HCT116 (cell line): ENCODE data around the gene INO80.

Experiments used
- EGR1 ChIP-seq: IDR thresholded peaks from 2 replicates; pipeline ENCODE4 v1.6.1; 2012; ENCODE audit warnings: low read depth
- EZH2 ChIP-seq: fragments of 200-600 bp; sonication (generic); IDR thresholded peaks from 2 replicates; pipeline ENCODE4 v1.6.1; 2017; ENCODE audit warnings: antibody characterized with exemption, mixed run types
- EZH2phosphoT487 ChIP-seq: fragments of 200-600 bp; IDR thresholded peaks from 2 replicates; pipeline ENCODE4 v1.6.1; 2018; ENCODE audit warnings: antibody characterized with exemption, borderline replicate concordance
- POLR2A ChIP-seq: IDR thresholded peaks from 2 replicates; pipeline ENCODE4 v1.7.0; 2011; ENCODE audit warnings: borderline replicate concordance; ENCODE audit not compliant: insufficient read depth, insufficient read length; ENCODE audit errors: extremely low read depth
- POLR2AphosphoS5 ChIP-seq: IDR thresholded peaks from 2 replicates; pipeline ENCODE4 v1.6.1; 2011; ENCODE audit warnings: mild to moderate bottlenecking, low read depth, low read length, moderate library complexity
- RAD21 ChIP-seq: IDR thresholded peaks from 2 replicates; pipeline ENCODE4 v1.6.1; 2012; ENCODE audit warnings: low read depth, mild to moderate bottlenecking
- SIN3A ChIP-seq: IDR thresholded peaks from 2 replicates; pipeline ENCODE4 v1.6.1; 2012; ENCODE audit warnings: low read depth
- SP1 ChIP-seq: IDR thresholded peaks from 2 replicates; pipeline ENCODE4 v1.6.1; 2012; ENCODE audit warnings: low read depth
- YY1 ChIP-seq: IDR thresholded peaks from 2 replicates; pipeline ENCODE4 v1.6.1; 2011; ENCODE audit warnings: low read length, low read depth, moderate library complexity, mild to moderate bottlenecking; ENCODE audit not compliant: insufficient replicate concordance; ENCODE audit errors: extremely low read depth
- ZFX ChIP-seq: fragments of 450-650 bp; IDR thresholded peaks from 2 replicates; pipeline ENCODE4 v1.6.1; 2017
- TF ChIP-seq, protein P1 (sequence below), 3 experiments: fragments of 200-600 bp in 1 of 3; sonication (generic) in 1 of 3; IDR thresholded peaks in 2 of 3; conservative IDR thresholded peaks in 1 of 3; 2 replicates each; pipeline ENCODE4 v1.5.1; 2012 to 2017; ENCODE audit warnings: low read depth in 2 of 3, low read length in 2 of 3, antibody characterized with exemption in 1 of 3, borderline replicate concordance in 1 of 3, control low read depth in 1 of 3, mild to moderate bottlenecking in 1 of 3, mixed read lengths in 1 of 3, mixed run types in 1 of 3, moderate library complexity in 1 of 3; ENCODE audit not compliant: insufficient read depth in 1 of 3
- TF ChIP-seq, protein P2 (sequence below): IDR thresholded peaks from 2 replicates; pipeline ENCODE4 v1.6.1; 2012
- TF ChIP-seq, protein P3 (sequence below): IDR thresholded peaks from 2 replicates; pipeline ENCODE4 v1.6.1; 2012; ENCODE audit warnings: low read depth

DNA sequence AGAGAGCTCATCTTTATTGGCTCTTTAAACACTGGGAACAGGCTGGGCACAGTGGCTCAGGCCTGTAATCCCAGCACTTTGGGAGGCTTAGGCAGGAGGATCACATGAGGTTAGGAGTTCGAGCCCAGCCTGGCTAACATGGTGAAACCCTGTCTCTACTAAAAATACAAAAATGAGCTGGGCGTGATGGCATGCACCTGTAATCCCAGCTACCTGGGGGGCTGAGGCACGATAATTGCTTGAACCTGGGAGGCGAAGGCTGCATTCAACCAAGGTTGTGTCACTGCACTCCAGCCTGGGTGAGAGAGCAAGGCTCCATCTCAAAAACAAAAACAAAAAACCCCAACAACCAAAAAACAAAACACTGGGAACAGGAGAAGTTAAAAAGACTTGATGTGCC lies 90.7 kb downstream of the INO80 start:
- TF ChIP-seq POLR2A (no peak), RAD21 (no peak), ZFX (no peak), EZH2 (no peak), POLR2AphosphoS5 (no peak), YY1 (no peak), SIN3A (no peak), SP1 (no peak), EZH2phosphoT487 (no peak), EGR1 (no peak)
- TF ChIP-seq, protein P1, sequence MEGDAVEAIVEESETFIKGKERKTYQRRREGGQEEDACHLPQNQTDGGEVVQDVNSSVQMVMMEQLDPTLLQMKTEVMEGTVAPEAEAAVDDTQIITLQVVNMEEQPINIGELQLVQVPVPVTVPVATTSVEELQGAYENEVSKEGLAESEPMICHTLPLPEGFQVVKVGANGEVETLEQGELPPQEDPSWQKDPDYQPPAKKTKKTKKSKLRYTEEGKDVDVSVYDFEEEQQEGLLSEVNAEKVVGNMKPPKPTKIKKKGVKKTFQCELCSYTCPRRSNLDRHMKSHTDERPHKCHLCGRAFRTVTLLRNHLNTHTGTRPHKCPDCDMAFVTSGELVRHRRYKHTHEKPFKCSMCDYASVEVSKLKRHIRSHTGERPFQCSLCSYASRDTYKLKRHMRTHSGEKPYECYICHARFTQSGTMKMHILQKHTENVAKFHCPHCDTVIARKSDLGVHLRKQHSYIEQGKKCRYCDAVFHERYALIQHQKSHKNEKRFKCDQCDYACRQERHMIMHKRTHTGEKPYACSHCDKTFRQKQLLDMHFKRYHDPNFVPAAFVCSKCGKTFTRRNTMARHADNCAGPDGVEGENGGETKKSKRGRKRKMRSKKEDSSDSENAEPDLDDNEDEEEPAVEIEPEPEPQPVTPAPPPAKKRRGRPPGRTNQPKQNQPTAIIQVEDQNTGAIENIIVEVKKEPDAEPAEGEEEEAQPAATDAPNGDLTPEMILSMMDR (IDR thresholded peaks at IDR 0.05 in 2 of 3, conservative IDR thresholded peaks at IDR 0.05 in 1 of 3; ENCODE audit: borderline replicate concordance in 1 of 3, insufficient read depth in 1 of 3, low read depth in 2 of 3, low read length in 2 of 3) = no peak
- TF ChIP-seq, protein P2, sequence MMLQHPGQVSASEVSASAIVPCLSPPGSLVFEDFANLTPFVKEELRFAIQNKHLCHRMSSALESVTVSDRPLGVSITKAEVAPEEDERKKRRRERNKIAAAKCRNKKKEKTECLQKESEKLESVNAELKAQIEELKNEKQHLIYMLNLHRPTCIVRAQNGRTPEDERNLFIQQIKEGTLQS = no peak
- TF ChIP-seq, protein P3, sequence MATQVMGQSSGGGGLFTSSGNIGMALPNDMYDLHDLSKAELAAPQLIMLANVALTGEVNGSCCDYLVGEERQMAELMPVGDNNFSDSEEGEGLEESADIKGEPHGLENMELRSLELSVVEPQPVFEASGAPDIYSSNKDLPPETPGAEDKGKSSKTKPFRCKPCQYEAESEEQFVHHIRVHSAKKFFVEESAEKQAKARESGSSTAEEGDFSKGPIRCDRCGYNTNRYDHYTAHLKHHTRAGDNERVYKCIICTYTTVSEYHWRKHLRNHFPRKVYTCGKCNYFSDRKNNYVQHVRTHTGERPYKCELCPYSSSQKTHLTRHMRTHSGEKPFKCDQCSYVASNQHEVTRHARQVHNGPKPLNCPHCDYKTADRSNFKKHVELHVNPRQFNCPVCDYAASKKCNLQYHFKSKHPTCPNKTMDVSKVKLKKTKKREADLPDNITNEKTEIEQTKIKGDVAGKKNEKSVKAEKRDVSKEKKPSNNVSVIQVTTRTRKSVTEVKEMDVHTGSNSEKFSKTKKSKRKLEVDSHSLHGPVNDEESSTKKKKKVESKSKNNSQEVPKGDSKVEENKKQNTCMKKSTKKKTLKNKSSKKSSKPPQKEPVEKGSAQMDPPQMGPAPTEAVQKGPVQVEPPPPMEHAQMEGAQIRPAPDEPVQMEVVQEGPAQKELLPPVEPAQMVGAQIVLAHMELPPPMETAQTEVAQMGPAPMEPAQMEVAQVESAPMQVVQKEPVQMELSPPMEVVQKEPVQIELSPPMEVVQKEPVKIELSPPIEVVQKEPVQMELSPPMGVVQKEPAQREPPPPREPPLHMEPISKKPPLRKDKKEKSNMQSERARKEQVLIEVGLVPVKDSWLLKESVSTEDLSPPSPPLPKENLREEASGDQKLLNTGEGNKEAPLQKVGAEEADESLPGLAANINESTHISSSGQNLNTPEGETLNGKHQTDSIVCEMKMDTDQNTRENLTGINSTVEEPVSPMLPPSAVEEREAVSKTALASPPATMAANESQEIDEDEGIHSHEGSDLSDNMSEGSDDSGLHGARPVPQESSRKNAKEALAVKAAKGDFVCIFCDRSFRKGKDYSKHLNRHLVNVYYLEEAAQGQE = no peak
